ENCODE measurements around the gene RMDN2. TPM values are rescaled to one million over a fixed set of nuclear protein-coding genes. Genes with fewer than 3 reads are reported as not detected.
A peak's percentile ranks its signal among the peaks of the same experiment; 100 is the strongest.
"Not testable (repeated sequence)": the region's sequence is repeated elsewhere in the genome, so short reads cannot be mapped to it uniquely, and the experiment has no call there.

RMDN2 gene
- total RNA-seq, 1 experiment from 2014 or later, result 5.3 TPM

GRCh38 chr2:37926635-37927034 lies 1.5 kb downstream of the RMDN2 start:
- H3K9me3 ChIP-seq (ENCODE audit: insufficient read depth, low read depth), result no peaks in the 10 kb centered on the region
- CTCF ChIA-PET, result interaction anchor here (0.6 kb wide), 1 partner anchor 180 kb away, joined by 5 read pairs; no protein-coding TSS in a partner anchor
- no peaks in the 10 kb centered on the region for H4K20me1 ChIP-seq (ENCODE audit: insufficient read depth)
- H3K4me2 ChIP-seq, result peak overlapping the region; percentile 85
- no peak for DNase-seq
- POLR2A ChIA-PET (ENCODE audit: unreplicated experiment), result interaction anchor here (0.6 kb wide), 1 partner anchor 14 kb away, joined by 6 read pairs; no protein-coding TSS in a partner anchor
- TF ChIP-seq EZH2 (IDR thresholded peaks at IDR 0.05; ENCODE audit: low read depth) (no peak), CTCF (conservative IDR thresholded peaks at IDR 0.05) (no peak)
- H3K27me3 ChIP-seq (ENCODE audit: insufficient read depth, low read depth), result no peaks in the 10 kb centered on the region
- H2AFZ ChIP-seq, result no peak overlapping the region
- H3K9me2 ChIP-seq (ENCODE audit: insufficient read depth), result no peaks in the 10 kb centered on the region
- H3K79me2 ChIP-seq (ENCODE audit: low read depth), result no peaks in the 10 kb centered on the region
- H3K27ac ChIP-seq, result no peak overlapping the region
- intact Hi-C loops (cut with micrococcal nuclease; ENCODE audit: unreplicated experiment), result no loop called here
- H3K4me3 ChIP-seq, result no peak overlapping the region
- H3F3A ChIP-seq (ENCODE audit: insufficient read depth, low read depth), result peaks cover 14% of the 10 kb centered on the region
- peaks cover 15% of the 10 kb centered on the region for H3K4me1 ChIP-seq (replicated peaks; ENCODE audit: insufficient read depth)
- H3K36me3 ChIP-seq (ENCODE audit: low read depth), result no peaks in the 10 kb centered on the region
- BruUV-seq (replicated peaks), result no TSS peak

GRCh38 chr2:37928377-37928776 lies 3.3 kb downstream of the RMDN2 start:
- Histone ChIP-seq H2AFZ (no peak overlapping the region), H3K27ac (no peak overlapping the region), H3K27me3 (ENCODE audit: insufficient read depth, low read depth) (no peaks in the 10 kb centered on the region), H3K9me2 (ENCODE audit: insufficient read depth) (no peaks in the 10 kb centered on the region), H3K9me3 (ENCODE audit: insufficient read depth, low read depth) (no peaks in the 10 kb centered on the region), H4K20me1 (ENCODE audit: insufficient read depth) (no peaks in the 10 kb centered on the region), H3K4me3 (no peak overlapping the region), H3F3A (ENCODE audit: insufficient read depth, low read depth) (peaks cover 9% of the 10 kb centered on the region), H3K4me2 (no peak overlapping the region), H3K36me3 (ENCODE audit: low read depth) (no peaks in the 10 kb centered on the region), H3K4me1 (replicated peaks; ENCODE audit: insufficient read depth) (peaks cover 15% of the 10 kb centered on the region), H3K79me2 (ENCODE audit: low read depth) (no peaks in the 10 kb centered on the region)
- ChIA-PET POLR2A (ENCODE audit: unreplicated experiment) (interaction anchor here (0.8 kb wide), 1 partner anchor 11 kb away, joined by 7 read pairs; no protein-coding TSS in a partner anchor), CTCF (no interaction called here)
- intact Hi-C loops (cut with micrococcal nuclease; ENCODE audit: unreplicated experiment), result no loop called here
- DNase-seq, result no peak
- TF ChIP-seq CTCF (conservative IDR thresholded peaks at IDR 0.05) (no peak), EZH2 (IDR thresholded peaks at IDR 0.05; ENCODE audit: low read depth) (no peak)
- BruUV-seq (replicated peaks), result no TSS peak

GRCh38 chr2:37930392-37930791 lies 5.3 kb downstream of the RMDN2 start:
- H3K4me1 ChIP-seq (replicated peaks; ENCODE audit: insufficient read depth); H4K20me1 ChIP-seq (ENCODE audit: insufficient read depth); H2AFZ ChIP-seq; DNase-seq; H3K27me3 ChIP-seq (ENCODE audit: insufficient read depth, low read depth); H3K9me3 ChIP-seq (ENCODE audit: insufficient read depth, low read depth); intact Hi-C loops (cut with micrococcal nuclease; ENCODE audit: unreplicated experiment); H3K27ac ChIP-seq; BruUV-seq (replicated peaks); H3K36me3 ChIP-seq (ENCODE audit: low read depth); H3K9me2 ChIP-seq (ENCODE audit: insufficient read depth); H3F3A ChIP-seq (ENCODE audit: insufficient read depth, low read depth); H3K4me2 ChIP-seq; H3K79me2 ChIP-seq (ENCODE audit: low read depth); H3K4me3 ChIP-seq; POLR2A ChIA-PET (ENCODE audit: unreplicated experiment): not testable (repeated sequence)
- CTCF ChIA-PET, result interaction anchor here (0.6 kb wide), 1 partner anchor 52 kb away, joined by 3 read pairs; no protein-coding TSS in a partner anchor

GRCh38 chr2:37932873-37933272 lies 7.8 kb downstream of the RMDN2 start:
- BruUV-seq (replicated peaks); H3K36me3 ChIP-seq (ENCODE audit: low read depth); DNase-seq; H2AFZ ChIP-seq; H3K27ac ChIP-seq; H4K20me1 ChIP-seq (ENCODE audit: insufficient read depth); H3K9me2 ChIP-seq (ENCODE audit: insufficient read depth); H3K9me3 ChIP-seq (ENCODE audit: insufficient read depth, low read depth); H3F3A ChIP-seq (ENCODE audit: insufficient read depth, low read depth); intact Hi-C loops (cut with micrococcal nuclease; ENCODE audit: unreplicated experiment); H3K4me2 ChIP-seq; H3K27me3 ChIP-seq (ENCODE audit: insufficient read depth, low read depth); H3K4me3 ChIP-seq; H3K79me2 ChIP-seq (ENCODE audit: low read depth); H3K4me1 ChIP-seq (replicated peaks; ENCODE audit: insufficient read depth); POLR2A ChIA-PET (ENCODE audit: unreplicated experiment); CTCF ChIA-PET: not testable (repeated sequence)
